Femur (tissue), 1 donor: ENCODE data around the gene ATP10D.
A peak's percentile ranks its signal among the peaks of the same experiment; 100 is the strongest.
"Not testable (repeated sequence)": the region's sequence is repeated elsewhere in the genome, so short reads cannot be mapped to it uniquely, and the experiment has no call there.

Source experiments
- DNase-seq: peaks from one replicate; pipeline ENCODE4 v3.0.0-alpha.2; 2017

ATP10D gene

DNA sequence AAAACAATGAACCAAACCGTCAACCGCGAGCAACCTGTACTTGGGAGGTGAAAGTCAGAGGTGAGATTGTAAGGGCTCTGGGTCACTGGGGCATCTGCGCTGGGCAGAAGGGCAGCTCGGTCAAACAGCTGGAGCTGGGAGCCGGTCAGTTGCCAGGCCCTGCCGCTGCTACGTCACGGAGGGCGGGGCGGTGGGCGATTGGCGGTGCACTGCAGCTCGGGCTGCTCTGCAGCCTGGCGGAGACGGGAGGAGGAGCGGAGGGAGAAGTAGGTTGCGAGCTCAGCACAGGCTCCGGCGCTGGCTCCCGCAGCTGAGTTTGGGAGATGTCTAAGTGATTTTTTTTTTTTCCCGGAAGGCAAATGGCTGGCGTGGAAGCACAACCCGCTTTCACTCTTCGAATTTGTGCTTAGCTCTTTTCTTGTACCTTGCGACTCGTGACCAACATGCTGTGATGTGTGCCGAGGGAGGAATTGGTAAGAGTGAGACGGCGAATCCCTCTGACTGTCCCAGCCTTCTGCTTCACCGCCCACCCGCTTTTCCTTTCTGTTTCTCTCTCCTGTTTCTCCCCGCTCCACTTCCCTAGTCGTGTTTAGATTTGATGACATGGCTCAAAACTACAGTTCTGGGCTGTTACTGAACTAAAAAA is at the start of gene ATP10D:
ATP10D (plus strand) TSS at position 229 of the 646 bp plus-strand sequence. CDS start 27,266 bp downstream, outside the sequence.
- DNase-seq, result peak; percentile 97

DNA sequence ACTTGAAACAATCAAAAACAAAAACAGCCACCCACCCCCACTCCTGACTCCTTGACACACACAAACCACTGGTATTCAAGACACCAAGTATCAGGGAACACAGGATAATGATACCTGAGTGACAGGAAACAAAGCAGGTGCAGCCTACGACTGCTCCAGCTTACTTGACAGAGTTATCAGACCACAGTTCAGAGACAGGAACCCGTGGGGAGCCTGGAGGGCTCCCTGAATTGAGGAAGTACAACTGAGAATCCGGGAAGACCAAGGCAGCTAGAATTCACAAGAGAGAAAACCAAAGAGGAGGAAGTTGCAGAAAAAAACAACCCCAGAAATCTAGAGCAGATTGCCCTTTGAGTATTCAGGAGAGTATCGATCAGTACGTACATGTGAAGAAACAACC is 42.1 kb upstream of the ATP10D start:
- no peak for DNase-seq

DNA sequence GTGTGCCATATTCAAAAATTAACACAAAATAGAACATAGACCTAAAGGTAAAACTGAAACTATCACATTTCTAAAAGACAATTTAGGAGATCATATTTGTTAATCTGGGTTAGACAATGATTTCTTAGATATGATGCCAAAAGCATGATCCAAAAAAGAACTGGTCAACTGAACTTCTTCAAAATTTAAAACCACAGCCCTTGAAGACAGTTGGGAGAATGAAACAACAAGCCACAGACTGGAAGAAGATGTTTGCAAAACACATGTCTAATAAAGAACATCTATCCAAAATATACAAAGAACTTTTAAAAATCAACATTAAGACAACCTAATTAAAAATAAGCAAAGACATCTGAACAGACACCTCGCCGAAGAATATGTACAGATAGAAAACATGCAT is 41.0 kb upstream of the ATP10D start:
- no peak for DNase-seq

DNA sequence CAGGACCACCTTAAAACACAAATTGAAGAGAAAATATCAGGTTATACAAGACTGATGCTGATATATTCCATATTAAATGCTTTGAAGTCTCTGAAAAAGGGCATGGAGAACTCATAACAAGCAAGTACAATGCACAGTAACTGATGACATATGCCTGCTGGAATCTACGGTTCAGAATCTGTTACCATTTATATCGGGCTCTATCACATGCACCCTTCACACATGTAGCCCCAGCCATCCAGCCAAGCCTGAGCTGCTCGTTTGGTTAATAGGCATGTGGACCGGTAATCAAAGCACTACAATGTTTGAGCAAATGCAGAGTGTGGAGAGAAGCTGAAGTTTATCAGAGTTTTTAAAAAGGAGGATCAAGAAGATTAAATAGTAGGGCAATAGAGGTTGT is 33.4 kb upstream of the ATP10D start:
- no peak for DNase-seq

DNA sequence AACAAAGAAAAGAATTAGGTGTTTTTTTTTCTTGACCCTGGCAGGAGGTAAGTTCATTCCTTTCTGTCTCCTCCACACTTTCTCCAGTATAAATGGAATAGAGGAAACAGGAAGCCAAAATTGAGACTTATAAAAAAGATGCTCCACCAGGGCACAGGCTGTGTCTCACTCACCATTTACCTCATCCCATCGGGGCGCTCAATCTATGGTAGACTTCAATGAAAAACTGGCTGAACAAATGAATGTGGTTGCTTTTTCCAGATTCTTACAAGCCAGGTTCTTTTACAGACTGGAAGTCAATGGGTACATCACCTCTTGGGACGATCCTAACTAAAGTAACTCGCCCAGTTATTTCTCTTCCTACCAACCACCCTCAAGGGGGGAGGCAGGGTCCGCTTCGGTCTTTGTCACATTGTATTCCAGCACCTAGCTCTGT is 22.3 kb upstream of the ATP10D start:
- DNase-seq, result no peak

DNA sequence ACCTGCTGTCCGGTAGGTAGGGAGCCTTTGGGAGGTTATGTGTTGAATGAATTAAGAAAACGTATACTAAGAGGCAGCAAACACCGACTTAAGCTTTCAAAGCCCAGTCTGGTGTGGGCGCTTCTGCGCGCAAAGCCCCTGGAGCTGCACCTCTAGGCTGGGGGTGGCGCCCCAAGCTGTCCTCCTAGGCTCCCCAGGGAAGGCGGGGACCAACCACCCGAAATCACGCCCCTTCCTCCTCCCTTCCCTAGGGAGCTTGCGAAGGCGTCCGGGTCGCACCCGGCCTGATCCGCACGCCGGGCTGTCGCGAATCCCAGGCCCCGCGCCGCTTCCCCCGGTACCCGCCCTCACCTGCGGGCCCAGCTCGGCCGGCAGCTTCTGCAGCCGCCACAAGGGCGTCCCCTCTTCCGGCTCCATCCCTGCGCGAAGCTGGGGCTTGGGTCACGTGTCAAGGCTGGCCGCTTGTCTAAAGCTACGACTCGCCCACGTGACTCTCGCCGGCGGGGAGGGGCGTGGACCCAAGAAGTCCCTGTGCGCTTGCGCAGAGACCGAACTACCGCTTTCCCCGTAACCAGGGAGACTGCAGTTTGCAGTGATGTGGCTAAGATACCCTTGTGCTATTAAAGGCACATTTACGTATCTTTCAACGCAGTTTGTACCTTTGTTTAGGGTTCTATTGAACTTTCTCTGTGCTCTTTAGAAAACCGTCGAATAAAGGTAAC is 21.7 kb upstream of the ATP10D start, which contains the start of gene COMMD8:
COMMD8 (minus strand) TSS at position 468 of the 722 bp plus-strand sequence; CDS start at position 417, 51 bp downstream.
- DNase-seq, result peak; percentile 97

DNA sequence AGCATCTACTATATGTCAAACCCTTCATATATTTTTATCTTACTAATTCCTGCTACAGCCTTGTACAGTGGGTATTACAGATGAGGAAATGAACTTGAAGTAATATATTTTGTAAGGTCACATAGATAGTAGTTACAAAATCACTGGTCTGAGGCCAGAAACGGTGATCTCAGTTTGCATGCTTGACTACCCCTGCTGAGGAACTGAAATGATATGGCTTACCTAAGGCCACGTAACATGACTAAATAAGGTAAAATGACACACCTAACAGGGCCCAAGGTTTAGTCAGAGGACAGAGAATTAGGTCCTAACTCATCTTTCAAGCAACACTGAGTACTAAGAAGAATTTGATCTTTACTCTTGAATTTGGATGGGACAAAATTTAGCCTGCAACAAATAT is 20.1 kb upstream of the ATP10D start:
- no peak for DNase-seq

DNA sequence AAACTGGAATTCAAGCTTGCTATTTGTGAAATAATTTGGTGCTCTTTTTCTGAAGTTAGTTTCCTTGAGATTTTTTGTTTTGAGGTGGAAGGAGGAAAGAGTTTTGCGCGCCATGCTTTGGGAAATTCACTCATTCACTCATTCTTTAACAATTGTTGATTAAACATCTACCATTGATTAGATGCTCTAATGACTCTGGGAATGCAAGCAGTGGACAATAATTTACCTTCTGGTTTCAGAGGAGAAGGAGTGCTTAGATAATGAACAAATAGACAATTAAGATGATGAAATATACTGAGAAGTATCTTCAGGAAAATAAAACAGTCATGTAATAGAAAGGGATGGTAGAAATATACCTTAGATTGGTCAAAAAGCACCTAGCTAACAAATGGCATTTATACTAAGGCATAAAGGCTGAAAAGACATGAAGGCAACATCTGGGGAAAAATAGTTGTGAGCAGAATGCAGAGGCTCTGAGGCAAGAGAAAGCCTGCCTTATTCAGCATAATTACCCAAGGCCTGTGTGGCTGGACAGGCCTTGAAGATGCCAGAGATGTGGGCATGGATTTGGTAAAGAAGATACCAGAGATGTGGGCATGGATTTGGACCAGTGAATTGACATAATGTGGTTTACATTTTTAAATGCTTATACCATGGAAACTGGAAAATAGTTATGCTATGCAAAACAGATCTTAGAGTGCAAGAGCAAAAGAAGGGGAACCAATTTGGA is 18.9 kb upstream of the ATP10D start:
- DNase-seq, result no peak

DNA sequence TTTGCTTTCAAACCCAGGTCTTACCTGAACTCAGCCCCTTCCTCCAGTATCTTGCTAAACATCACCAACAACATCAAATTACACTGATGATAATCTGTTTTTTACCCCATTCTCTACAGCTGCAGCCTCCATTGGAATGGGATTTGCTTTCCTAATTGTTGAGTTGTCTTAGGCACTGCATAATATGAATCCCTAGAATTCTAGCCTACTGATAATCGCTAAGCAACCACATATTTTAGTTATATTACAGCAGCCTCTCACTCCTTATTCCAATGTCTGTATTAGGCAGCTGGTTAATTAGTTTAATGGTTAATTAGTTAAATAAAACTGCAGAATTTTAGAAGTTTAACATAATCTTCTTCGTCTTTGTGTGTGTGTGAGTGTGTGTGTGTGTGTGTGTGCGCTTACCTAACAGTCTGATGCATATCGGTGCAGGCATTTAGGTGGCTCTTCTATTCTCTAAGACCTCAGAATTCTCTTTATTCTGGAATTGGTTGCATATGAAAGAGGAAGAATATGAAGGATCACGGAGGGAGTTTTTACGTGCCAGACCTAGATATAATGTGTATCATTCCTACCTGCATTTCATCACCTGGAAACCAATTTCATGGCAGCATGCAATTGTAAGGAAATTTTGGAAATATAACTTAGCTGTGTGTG is 16.2 kb upstream of the ATP10D start:
- DNase-seq, result no peak

DNA sequence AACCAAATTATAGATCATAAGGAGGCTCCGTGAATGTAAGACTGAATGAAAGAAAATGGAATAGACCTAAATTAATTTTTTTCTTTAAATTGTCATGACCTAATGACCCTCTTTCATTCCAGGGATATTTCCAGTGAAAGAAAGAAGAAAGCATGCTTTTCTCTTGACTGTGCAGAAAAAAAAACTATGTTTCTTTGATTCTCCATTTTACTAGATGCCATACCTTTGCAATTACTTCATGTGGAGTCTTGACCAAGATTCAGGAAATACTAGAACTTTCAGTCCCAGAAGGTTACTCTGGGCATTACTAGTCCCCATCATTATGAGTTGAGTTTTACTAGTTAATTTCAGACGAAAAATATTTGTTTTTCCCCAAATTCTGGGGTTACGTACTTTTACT is 15.1 kb upstream of the ATP10D start:
- DNase-seq, result no peak

DNA sequence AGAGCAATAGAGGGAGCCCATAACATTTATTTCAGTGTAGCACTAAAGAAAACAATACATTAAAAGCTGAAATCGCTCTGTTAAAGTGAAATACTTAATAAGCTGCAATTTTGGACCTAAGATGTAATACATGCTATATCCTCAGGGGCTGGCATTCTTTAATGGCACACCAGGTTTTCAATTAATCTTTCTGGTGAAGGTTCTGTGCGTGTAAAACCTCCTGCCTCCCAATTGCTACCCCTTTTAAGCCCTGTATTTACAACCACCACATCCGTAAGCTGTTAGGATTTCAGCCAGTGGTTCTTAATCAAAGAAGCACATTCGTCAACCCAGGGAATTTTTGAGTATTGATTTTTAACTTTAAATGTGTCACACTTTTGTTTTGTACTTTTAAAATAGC is 14.0 kb upstream of the ATP10D start:
- DNase-seq, result no peak

DNA sequence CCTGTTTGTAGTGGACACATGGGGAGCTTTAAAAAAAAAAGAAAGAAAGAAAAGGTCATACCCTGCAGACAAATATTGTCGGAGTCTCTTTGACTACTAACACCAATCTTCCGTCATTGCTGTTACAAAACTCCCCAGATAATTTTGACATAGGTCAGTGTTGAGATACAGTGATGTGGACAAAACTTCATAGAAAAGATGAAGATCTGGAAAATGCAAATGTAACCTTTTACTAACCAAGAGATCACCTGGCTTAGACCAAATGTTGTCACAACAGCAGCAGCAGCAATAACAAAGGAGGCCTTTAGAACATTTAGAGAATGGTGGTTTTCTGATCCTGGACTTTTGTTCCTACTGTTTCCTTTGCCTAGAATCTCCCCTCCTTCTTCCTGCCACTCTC is 13.5 kb upstream of the ATP10D start:
- no peak for DNase-seq

DNA sequence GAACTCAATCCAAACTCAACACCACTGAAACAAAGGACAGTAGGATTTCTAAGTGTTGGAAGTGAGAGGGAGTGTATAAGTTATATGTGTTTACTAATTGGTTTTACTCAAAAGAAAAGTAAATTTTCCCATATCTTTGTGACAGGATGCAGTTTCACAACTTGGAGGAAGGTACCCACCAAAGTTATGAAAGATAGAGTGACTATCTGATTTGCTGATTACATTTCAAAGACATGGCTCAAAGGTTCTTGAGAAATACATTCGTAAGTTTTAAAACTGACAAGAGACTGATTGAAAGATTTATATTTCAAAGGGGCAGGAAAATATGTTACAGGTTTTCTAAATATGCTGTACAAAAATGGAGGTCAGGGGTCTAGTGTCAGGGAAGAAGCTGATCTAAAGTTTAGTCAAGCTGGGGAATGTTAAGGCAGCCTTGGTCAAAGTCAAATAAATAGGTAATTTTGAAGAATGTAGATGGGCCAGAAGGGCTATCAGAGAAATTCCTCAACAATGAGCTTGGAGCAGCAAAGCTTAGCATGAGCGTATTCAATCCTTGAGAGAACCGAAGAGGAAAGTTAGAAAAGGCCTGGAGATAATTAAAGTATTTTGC is 11.8 kb upstream of the ATP10D start:
- no peak for DNase-seq

DNA sequence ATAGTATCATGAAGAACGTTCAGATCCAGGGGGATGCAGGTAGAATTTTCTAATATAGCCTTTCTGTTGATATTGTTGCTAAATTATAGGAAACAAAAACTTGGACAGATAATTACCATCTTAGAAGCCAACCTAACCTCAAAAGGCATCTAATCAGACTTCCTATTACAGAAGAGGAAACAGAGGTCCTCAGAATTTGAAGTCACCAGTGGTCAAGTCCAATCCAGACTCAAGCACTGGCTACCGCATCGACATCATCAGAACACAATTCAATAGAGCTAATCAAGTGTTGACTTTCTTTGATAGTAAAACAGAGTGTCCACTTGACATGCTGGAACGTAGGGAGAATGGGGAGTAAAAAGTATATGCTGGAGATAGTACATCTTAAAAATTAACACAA is 10.3 kb upstream of the ATP10D start:
- DNase-seq, result no peak

DNA sequence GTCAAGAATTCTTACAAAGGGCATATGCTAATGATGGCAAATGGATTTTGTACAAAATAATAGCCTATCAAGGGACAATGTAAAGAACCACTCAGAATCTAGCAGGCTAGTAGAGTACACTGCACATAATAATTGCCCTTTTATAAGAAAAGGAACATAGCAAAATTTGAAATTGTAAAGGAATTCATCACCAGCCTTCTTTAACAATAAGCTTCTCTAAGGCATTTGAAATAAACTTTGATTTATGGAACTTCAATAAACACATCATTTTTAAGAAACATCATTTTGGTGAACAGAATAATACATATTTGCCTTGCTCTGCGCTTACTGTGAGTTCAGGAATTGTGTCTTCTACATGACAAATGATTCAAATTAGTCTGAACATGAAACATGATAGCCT is 9.7 kb upstream of the ATP10D start:
- DNase-seq, result no peak

DNA sequence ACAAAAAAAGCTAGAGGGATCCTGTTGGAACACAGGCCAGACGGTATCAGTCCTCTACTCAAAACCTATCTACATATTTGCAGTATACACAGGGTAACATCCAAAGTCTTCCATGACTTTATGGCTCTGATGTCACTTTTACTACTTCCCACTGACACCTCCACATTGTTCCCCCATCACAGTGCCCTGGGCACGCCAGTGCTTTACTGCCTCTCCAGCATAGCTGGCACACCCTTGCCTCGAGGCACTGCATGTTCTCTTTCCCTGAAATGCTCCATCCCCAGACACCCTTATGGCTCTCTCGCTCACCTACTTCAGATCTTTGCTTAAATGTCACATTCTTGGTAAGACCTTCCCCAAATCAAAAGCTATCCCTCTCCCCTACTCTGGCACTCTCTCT is 6.3 kb upstream of the ATP10D start:
- no peak for DNase-seq

DNA sequence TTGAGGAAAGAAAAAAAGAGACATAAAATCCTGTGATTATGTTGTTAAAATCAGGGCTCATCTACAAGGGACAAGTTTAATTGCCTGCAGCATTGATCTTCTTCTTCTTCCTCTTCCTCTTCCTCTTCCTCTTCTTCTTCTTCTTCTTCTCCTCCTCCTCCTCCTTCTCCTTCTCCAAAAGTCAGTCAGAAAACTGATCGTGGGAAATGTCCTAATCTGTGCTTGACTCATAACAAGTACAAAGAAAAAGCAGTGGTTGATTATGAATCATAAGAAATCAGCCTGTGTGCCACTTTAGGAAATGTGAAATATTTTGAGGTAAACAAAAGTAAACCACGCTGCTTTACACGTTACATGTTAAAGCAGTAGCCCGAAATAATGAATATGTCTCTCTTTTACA is 2.7 kb upstream of the ATP10D start:
- no peak for DNase-seq

DNA sequence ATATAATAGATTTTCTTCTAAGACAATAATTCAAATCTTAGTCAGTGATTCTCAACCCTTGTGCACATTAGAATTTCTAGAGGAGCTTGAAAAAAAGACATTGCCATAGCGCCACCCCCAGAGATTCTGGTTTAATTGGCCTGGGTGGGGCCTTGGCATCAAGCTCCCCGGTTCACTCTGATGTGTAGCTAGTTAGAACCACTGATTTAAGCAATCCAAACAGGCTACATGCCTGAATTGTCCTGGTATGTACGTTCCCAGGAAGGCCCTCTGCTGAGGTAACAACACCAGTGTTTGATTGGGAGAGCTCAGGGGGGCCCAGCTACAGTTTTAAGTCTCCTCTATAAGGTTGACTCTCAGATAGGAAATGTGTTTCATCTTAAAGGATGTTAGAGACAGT is 1.3 kb upstream of the ATP10D start:
- no peak for DNase-seq

DNA sequence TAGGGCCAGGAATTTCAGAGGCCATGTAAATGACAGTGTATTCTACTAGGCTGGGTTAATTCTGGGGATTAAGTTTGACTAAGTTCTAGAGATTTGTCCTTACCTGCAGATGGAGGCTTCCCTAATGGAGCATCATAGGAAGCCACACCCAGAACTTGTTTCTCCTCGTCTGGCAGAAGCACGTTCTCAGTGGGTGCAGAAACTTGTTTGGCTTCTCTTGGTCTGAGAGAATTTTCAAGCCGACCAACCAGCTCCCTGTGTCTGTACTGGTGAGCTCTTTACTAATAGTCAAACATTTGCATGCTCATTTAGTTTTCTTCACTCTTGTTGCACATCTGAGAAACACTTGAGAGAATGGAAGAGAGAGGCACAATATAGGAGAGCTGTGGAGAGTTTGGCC is 907 bp upstream of the ATP10D start:
- no peak for DNase-seq

DNA sequence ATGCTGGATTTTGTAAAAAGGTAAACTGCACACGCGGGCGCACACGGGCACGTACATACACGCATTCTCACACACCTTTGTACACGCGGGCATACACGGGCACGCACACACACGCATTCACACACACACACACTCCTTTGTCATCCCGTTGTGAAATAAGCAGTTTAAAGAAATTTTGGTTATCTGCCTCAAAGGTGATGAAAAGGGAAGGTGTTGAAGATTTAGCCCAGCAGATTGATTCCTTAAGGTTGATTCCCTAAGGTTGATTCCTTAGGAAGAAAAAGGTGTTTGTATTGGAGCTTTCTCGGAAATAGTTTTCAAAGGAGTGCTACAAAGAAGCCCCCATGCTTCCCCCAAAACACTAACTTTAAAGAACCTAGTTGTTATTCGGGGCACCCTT is 693 bp downstream of the ATP10D start:
- DNase-seq, result no peak

DNA sequence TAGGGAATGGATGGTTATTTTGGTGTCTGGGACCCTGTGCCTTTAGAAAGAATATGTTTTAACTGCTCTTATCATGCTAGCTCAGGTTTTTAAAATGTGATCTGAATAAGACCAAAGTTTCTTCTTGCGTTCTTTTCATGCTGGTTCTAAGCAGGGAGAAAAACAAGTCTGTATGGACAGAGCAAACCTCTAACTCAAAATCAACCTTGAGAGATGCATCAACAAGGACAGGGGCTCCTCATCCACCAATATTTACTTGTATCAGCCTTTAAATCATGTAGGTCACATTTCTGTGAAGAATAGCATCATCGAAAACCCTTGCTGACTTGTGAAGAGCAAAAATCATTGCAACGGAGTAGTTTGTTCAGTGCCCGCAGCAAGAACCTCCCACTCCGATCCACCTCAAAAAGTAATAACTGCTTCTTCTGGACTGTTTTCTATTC is 1.2 kb downstream of the ATP10D start:
- DNase-seq, result no peak

DNA sequence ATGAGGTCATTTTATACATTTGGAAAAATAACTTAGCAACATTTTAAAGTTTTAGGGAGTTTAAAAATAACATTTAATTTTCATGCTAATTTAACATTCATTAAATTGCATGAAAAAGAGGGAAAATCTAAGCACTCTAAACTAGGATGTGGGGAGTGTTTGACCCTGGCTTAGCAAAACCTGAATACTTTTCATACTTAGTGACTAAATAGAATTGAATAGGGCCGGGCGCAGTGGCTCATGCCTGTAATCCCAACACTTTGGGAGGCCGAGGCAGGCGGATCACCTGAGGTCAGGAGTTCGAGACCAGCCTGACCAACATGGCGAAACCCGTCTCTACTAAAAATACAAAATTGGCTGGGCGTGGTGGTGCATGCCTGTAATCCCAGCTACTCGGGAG is 1.7 kb downstream of the ATP10D start:
- not testable (repeated sequence) for DNase-seq

DNA sequence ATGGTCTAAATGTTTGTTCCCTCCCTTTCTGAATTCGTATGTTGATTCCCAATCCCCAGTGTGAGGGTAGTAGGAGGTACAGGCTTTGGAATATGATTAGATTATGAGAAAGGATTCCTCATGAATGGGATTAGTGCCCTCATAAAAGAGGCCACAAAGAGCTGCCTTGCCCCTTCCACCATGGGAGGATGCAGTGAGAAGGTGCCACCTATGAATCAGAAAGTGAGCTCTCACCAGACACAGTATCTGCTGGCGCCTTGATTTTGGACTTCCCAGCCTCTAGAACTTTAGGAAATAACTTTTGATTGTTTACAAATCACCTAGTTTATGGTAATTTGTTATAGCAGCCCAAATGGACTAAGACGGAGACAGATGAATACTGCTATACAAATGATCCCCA is 3.6 kb downstream of the ATP10D start:
- DNase-seq, result no peak
